ENCODE results near the gene CELSR3.

Gene CELSR3

DNA sequence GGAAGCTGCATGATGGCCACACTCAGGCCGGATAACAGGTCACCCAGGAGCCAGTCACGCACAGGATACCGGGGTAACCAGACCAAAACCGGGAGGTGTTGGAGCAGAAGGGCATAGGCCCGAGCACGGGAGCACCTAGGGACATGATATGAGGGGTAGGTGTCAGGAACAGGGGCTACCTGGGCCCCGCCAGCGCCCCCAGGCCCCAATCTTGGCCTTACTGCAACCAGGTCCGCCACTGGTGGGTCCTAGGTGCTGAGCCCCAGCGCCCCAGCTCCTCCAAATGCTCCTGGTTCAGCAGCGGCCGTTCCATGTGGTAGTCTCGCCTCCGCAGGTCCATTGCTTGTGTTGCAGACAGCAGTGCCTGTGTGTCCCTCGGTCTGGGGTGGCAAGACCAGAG, 29.4 kb downstream of the CELSR3 start:
- no peak for DNase-seq (ENCODE audit: low read depth)

DNA sequence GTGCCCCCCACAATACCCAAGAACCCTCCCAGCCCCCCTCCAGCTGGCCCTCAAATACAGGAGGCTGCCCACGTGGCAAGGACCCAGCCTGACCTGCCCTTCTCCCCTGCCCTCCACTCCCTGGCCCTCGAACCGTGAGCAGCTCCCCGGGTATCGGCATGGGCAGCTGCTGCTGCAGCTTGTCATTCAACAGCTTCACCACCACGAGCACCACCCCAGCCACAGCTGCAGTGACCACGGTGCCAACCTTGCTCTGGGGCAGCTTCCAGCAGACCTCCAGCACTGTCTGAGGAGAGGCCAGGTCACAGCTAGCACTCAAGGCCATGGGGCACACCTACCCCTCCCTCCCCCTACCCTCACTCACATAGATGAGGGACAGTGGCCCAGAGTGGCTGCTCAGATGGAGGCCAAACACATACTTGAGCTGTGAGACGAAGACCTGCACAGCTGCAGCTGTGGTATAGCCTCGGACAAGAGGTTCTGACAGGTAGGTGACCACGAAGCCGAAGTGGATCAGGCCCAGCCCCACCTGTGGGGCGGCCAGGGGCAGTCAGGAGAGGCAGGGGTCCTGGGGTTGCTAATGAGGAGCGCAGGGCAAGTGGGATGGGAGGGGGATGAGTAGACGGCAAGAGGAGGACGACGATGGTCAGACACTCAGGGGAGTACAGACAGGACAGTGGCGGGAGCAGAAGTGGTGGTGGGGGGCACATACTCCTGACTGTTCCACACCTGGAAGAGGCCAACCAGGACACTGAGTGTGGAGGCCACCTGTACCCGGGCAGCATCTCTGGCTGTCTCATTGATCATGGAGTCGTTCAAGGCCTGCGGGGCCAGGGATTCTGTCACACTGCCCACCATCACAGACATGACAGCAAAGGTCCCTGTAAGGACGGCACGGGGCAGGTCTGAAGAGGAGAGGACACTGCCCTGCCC, 30.9 kb downstream of the CELSR3 start:
- DNase-seq (ENCODE audit: low read depth): no peak

- no peak for DNase-seq (ENCODE audit: low read depth)
Measured at GRCh38 chr3:48630833-48631232, 31.9 kb downstream of the CELSR3 start.

- DNase-seq (ENCODE audit: low read depth): no peak
Measured at GRCh38 chr3:48630407-48630806, 32.3 kb downstream of the CELSR3 start.

DNA sequence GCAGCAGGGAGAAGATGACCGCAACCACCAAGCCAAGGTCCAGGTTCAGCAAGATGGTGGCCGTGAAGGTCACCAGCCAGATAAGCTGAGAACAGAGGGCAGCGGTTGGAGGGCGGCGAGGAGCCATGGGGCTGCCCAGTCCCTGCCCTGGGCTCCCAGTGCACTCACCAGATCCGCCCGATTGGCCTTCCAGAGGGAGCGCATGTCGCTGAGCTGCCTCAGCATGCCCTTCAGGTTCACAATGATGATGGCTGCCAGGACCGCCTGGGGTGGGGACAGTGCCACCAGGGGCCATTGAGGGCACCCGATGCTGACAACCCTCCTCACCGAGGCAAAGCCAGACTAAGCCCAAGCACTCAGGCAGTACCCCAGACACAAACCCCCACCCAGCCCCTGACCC, 32.8 kb downstream of the CELSR3 start:
- DNase-seq (ENCODE audit: low read depth): no peak

DNA sequence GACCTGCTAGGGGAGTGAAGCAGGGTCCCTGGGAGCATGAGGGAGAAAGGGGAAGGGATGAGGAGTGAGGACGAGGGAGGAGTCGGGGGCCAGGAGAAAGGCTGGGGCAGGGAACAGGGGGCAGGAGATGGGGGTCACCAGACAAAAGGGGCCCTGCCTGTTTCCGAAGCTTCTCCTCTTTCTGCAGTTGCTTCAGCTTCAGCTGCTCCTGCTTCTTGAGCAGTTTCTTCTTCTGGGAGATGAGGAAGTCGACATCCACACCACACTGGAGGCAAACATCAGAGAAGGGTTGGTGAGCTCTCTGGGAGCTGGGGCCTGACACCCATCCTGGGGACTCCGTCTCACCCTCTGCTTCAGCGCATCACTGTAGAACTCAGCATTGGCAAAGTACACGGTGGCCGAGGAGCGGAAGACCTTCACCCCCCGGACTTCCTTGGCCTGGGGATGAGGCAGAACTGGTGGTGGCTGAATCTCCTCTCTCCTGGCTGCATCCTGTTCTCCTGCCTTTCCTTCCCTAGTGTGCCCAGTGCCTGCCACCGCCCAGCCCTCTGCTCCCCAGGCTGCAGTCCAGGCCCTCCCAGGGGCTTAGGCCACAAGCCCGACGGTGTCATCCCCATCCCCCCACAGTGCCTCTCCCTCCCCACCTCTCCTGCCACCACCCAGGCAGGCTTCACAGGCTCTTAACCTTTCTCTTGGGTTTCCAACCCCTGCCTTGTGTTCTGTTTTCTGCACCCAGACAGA, 34.2 kb downstream of the CELSR3 start:
- DNase-seq (ENCODE audit: low read depth): no peak

- DNase-seq (ENCODE audit: low read depth): no peak
Measured at GRCh38 chr3:48625600-48625999, 37.1 kb downstream of the CELSR3 start.

- DNase-seq (ENCODE audit: low read depth): no peak
Measured at GRCh38 chr3:48624767-48625166, 37.9 kb downstream of the CELSR3 start.

DNA sequence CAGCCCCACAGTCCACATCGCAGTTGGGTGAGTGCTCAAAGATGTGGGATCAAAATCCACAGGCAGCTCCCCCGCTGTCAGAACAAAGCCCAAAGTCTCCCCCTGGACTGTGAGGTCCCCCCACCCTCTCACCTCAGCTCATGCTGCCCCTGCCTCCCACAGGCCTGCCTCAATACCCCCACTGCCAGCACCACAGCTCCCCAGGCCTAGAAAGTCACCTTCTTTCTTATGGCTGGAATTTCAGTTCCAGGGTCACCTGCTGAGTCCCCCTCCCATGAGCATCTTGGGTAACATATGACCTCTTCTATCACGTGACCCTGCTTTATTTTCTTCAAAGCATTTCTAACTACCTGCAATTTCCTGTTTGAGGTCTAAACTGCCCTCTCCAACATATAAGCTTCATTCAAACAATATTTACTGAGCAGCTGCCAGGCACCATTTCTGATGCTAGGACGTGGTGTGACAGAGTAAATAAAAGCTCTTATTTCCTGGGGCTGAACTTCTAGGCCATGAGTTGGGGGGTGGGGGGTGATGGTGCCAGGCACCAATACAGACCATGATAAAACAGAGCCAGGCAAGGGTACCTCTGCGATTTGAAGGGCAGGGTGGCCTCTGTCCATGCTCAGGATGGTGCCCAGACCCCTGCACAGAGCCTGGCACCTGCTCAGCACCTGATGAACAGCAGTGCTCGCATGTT, 38.7 kb downstream of the CELSR3 start:
- DNase-seq (ENCODE audit: low read depth): no peak

GRCh38 chr3:48621461-48621869, 41.2 kb downstream of the CELSR3 start, which contains the start of gene TMEM89:
Gene TMEM89 (minus strand): TSS chr3:48621769. CDS start chr3:48621756, 13 bp downstream.
- no peak for DNase-seq (ENCODE audit: low read depth)

GRCh38 chr3:48619541-48620524, 42.9 kb downstream of the CELSR3 start:
- no peak for DNase-seq (ENCODE audit: low read depth)

DNA sequence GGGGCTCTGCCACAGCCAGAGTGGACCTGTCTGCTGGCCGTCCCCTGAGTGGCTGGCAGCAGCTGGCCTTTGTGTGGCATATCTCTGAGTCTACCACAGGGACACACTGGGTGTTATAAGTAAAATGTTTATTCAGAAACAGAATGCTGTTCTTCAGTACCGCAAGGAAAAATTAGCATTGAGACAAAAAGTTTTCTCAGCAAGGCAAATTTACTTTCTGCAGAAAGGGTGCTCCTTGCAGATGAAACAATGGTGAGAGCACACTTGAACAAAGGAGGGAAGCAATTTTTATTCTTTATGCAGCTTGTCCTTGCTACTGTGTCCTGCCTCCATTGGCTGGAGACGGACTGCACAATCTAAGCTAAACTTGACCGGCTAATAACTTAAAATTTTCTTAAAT, 45.1 kb downstream of the CELSR3 start:
- DNase-seq (ENCODE audit: low read depth): no peak

- no peak for DNase-seq (ENCODE audit: low read depth)
Measured at GRCh38 chr3:48614044-48614443, 48.6 kb downstream of the CELSR3 start.

DNA sequence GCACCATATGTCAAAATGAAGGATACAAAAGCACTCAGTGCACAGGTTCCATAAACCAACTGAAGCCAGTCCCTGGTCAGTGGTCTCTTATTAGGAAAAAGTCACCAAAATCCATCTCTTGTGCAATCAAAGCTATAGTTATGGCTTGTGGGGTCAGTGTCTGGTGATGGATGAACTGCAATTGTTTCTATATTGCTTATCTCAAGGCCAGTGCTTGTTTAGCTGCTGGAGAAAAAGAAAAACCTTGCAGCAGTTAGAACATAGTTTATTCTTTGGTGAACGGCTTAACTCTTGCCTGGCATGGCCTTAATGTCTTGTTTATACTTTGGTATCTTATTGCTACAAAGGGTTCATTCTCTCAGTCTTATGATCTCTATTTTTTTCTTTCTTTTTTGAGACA, 50.4 kb downstream of the CELSR3 start:
- DNase-seq (ENCODE audit: low read depth): no peak

DNA sequence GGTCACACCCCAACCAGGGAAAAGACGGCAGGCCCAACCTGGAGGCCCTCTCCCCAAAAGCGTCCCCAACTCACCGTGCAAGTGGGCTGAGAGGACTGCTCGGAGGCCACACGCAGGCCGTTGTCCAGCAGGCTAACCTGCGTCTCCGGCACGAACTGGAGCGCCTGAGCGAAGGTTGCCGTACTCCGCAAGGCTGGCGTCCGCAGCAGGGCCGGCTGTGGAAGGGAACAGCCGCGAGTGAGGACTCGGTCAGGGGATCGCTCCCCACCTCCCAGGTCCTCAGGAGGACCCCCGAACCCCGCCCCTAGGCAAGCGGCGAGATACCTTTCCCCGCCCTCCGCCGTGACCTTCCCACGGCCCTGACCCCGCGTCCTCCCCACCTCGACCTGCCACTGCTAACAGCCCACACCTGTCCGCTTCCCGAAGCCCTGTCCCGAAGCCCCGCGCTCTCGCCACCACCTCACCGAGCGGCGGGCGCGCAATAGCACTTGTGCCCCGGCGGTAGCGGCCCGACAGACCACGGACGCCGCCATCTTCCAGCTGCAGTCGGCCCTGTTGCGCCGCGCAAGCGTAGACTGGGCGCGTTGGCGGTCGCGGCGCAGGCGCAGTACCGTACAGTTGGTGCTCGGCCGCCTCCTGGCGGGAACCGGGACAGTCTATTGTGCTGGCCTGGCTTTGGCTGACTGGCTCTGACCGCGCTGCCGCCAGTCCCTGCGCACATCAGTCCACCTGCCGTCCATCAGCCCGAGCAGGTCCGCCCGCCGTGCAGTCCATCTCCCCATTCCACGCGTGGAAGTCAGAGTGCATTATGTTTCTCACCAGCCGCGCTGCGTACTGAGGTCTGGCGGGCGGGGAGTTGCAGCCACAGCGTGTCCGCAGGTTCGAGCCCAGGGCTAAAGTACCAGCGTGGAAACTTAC, 53.3 kb downstream of the CELSR3 start, which contains the start of gene UQCRC1:
TSS of gene UQCRC1 (minus strand) at position 559 of the 918 bp plus-strand sequence. CDS start at position 533, 26 bp downstream.
- peak; percentile 88 for DNase-seq (ENCODE audit: low read depth)

- DNase-seq (ENCODE audit: low read depth): no peak
Measured at GRCh38 chr3:48607519-48607918, 55.2 kb downstream of the CELSR3 start.

DNA sequence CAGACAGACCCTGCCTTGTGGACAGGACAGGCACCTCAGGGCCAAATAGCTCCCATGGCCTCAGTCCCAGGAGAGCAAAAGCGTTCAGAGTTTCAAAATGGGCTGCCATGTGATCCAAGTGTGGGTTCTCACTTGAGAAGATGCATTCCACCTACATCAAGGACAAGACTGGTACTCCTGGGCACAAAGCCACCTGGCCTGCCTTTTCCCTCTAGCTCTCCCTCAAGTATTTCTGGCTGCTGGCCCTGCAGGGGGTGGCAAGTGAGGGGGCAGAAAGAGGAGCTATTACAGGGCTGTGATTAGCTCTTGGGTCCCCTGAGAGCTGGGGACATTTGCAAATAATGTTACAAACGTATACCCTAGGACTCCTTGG, 61.1 kb downstream of the CELSR3 start:
- no peak for DNase-seq (ENCODE audit: low read depth)

DNA sequence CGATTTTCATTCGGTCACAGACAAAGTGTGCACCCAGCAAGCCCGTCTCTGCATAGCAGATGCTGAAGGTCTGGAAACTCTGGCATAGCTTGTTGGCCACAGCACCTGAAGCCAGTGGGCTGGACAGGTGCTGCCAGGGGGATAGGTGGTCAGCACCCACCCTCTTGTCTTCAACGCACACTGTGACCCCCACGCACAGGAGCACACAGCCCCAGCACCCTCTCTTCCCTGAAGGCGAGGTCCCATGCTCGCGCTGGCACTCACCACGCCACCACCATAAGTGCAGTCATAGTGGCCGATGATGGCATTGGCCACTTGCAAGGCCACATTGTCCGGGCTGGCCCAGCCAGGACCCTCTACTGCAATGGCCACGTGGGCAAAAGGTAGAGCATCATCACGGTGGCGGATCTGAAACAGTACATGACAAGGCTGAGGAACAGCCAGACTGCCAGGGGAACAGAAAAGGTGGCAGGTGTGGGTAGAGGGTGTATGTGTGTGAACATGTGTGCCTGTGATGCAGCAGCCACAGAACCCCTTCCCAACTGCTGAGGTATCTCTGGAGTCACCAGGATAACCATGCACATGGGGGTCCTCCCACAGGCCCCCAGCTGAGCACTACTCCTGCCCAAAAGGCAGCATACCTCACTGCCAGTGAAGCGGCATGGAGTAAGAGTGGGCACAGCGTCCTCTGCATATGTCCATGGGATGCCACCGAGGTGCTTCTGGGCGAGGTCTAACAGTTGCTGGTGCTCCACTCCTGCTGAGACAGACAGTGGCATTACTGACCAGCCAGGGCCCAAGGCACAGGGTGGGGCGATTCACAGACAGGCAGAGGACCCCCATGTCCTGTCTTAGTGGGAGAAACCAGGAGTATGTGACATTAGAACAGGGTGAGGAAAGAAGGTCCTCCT, 61.7 kb downstream of the CELSR3 start:
- DNase-seq (ENCODE audit: low read depth): no peak
